Natural killer cell (primary cell): ENCODE results near the gene ISCU. TPM values are rescaled to one million over a fixed set of nuclear protein-coding genes. Genes with fewer than 3 reads are reported as not detected.

Experiments used
- ATAC-seq, 3 donors: fragments of 150-1000 bp in 2 of 3; fragments of 200-7000 bp in 1 of 3; cut with Tn5 transposase; 1 replicate in 1 of 3; 2 replicates in 2 of 3; pipeline ENCODE4 v1.10.0; 2021; ENCODE audit warnings: mild to moderate bottlenecking in 2 of 3, moderate library complexity in 2 of 3
- DNase-seq, 2 donors: peaks; one replicate each; pipeline versions ENCODE4 v3.0.0 to v3.0.0-alpha.2; 2013 to 2021; ENCODE audit warnings: mixed read lengths in 1 of 2
- H3K27ac ChIP-seq: one replicate; pipeline ENCODE4 v1.5.1; 2013; ENCODE audit warnings: mild to moderate bottlenecking, low read length
- H3K27me3 ChIP-seq: one replicate; pipeline ENCODE4 v1.6.1; 2013; ENCODE audit warnings: low read length; ENCODE audit not compliant: control insufficient read depth, insufficient read depth
- H3K36me3 ChIP-seq: one replicate; pipeline ENCODE4 v1.6.1; 2013; ENCODE audit warnings: low read length; ENCODE audit not compliant: control insufficient read depth, insufficient read depth
- H3K4me1 ChIP-seq: one replicate; pipeline ENCODE4 v1.6.1; 2013; ENCODE audit warnings: low read length; ENCODE audit not compliant: control insufficient read depth, insufficient read depth
- H3K4me3 ChIP-seq: one replicate; pipeline ENCODE4 v1.5.1; 2013; ENCODE audit warnings: low read length
- H3K9me3 ChIP-seq: one replicate; pipeline ENCODE4 v1.6.1; 2013; ENCODE audit warnings: low read length; ENCODE audit not compliant: control insufficient read depth, insufficient read depth
- H3K27ac Mint-ChIP-seq, 2 donors: one replicate each; pipeline ENCODE4 v1.8.0; 2022; ENCODE audit warnings: mild to moderate bottlenecking in 2 of 2, mixed read lengths in 2 of 2, moderate library complexity in 1 of 2
- H3K27me3 Mint-ChIP-seq, 2 donors: one replicate each; pipeline ENCODE4 v1.8.0; 2022; ENCODE audit warnings: low read depth in 2 of 2, mixed read lengths in 2 of 2
- H3K36me3 Mint-ChIP-seq: one replicate; pipeline ENCODE4 v1.8.0; 2022; ENCODE audit warnings: mixed read lengths
- H3K4me1 Mint-ChIP-seq, 2 donors: one replicate each; pipeline ENCODE4 v1.8.0; 2022; ENCODE audit warnings: mixed read lengths in 2 of 2
- H3K4me3 Mint-ChIP-seq: one replicate; pipeline ENCODE4 v1.8.0; 2022; ENCODE audit warnings: mild to moderate bottlenecking, moderate library complexity, mixed read lengths
- H3K9me3 Mint-ChIP-seq, 2 donors: one replicate each; pipeline ENCODE4 v1.8.0; 2022; ENCODE audit warnings: mixed read lengths in 2 of 2
- CTCF ChIP-seq: fragments of 200-600 bp; IDR thresholded peaks from one replicate; pipeline ENCODE4 v1.8.0; 2022; ENCODE audit warnings: antibody characterized with exemption
- WGBS: methylation state at CpG from one replicate; pipeline ENCODE4 v1.1.7; 2013; ENCODE audit warnings: missing lambda C conversion rate; ENCODE audit not compliant: insufficient coverage; 5-methylcytosine and 5-hydroxymethylcytosine counted together
- intact Hi-C: fragments of 100-400 bp; cut with micrococcal nuclease; formaldehyde crosslinking; loops from one replicate; pipeline ENCODE4 v1.14.2; 2022
- total RNA-seq, 4 donors: library from RNA; stranded (reverse); fragments of 120-200 nt in 1 of 4; gene quantifications; one replicate each; pipeline versions ENCODE4 v1.2.3 to v1.2.4, GENCODE V29; 2013 to 2022

Gene ISCU
- total RNA-seq, 3 donors from 2014 or later (not counting 1 experiment from before 2014, with no cell fraction given): 86.9 to 103 (median 97.4) TPM

GRCh38 chr12:108566452-108566851, 4.1 kb downstream of the ISCU start:
- Mint-ChIP-seq H3K27me3 (no peaks in the 10 kb centered on the region), H3K27ac (peak overlapping the region in 1 of 2 donors; percentile 27), H3K4me3 (no peak overlapping the region), H3K9me3 (no peaks in the 10 kb centered on the region), H3K4me1 (peaks cover 14% of the 10 kb centered on the region in 2 donors), H3K36me3 (peaks cover 25% of the 10 kb centered on the region)
- Histone ChIP-seq H3K36me3 (peaks cover 54% of the 10 kb centered on the region), H3K9me3 (no peaks in the 10 kb centered on the region), H3K4me1 (peaks cover 23% of the 10 kb centered on the region), H3K4me3 (no peak overlapping the region), H3K27ac (no peak overlapping the region), H3K27me3 (no peaks in the 10 kb centered on the region)
- no peak for TF ChIP-seq CTCF
- WGBS: 98% methylated on average over 4 of the region's 4 CpGs
- intact Hi-C loops: loop anchor here (10.0 kb wide), 1 partner anchor 268 kb away; no protein-coding TSS in a partner anchor
- ATAC-seq (no peak), DNase-seq (no peak)

- H3K36me3 Mint-ChIP-seq: peaks cover 25% of the 10 kb centered on the region
- H3K4me1 Mint-ChIP-seq: peaks cover 7% of the 10 kb centered on the region in 2 donors
- no peak overlapping the region for H3K27ac Mint-ChIP-seq
- Histone ChIP-seq H3K27me3 (no peaks in the 10 kb centered on the region), H3K36me3 (peaks cover 54% of the 10 kb centered on the region), H3K4me3 (no peak overlapping the region), H3K4me1 (peaks cover 19% of the 10 kb centered on the region), H3K27ac (peak overlapping the region; percentile 52), H3K9me3 (no peaks in the 10 kb centered on the region)
- intact Hi-C loops: loop anchor here (10.0 kb wide), 1 partner anchor 267 kb away; no protein-coding TSS in a partner anchor
- no peak for TF ChIP-seq CTCF
- DNase-seq (peak in 1 of 2 donors; percentile 18), ATAC-seq (no peak)
- WGBS: 76% methylated on average over 7 of the region's 7 CpGs
- H3K4me3 Mint-ChIP-seq: no peak overlapping the region
- no peaks in the 10 kb centered on the region for H3K9me3 Mint-ChIP-seq
- H3K27me3 Mint-ChIP-seq: peaks cover 0 to 1% of the 10 kb centered on the region in 2 donors
Measured at GRCh38 chr12:108567406-108568337, 5.3 kb downstream of the ISCU start.

GRCh38 chr12:108568338-108569154, 6.2 kb downstream of the ISCU start:
- peaks cover 54% of the 10 kb centered on the region for H3K36me3 ChIP-seq
- Mint-ChIP-seq H3K36me3 (peaks cover 25% of the 10 kb centered on the region), H3K27ac (peak overlapping the region in 1 of 2 donors; percentile 33)

More at GRCh38 chr12:108568338-108569154, 6.2 kb downstream of the ISCU start:
- DNase-seq (peak in 1 of 2 donors; percentile 86), ATAC-seq (peak in 1 of 3 donors; percentile 46)
- TF ChIP-seq CTCF: no peak
- peak overlapping the region; percentile 52 for H3K27ac ChIP-seq
- Mint-ChIP-seq H3K4me1 (no peaks in the 10 kb centered on the region), H3K4me3 (no peak overlapping the region), H3K9me3 (no peaks in the 10 kb centered on the region), H3K27me3 (peaks cover 0 to 5% of the 10 kb centered on the region in 2 donors)
- no peak overlapping the region for H3K4me3 ChIP-seq
- WGBS: 37% methylated on average over 10 of the region's 10 CpGs
- H3K9me3 ChIP-seq: no peaks in the 10 kb centered on the region
- intact Hi-C loops: loop anchor here (10.0 kb wide), 1 partner anchor 266 kb away; no protein-coding TSS in a partner anchor
- peaks cover 10% of the 10 kb centered on the region for H3K4me1 ChIP-seq
- H3K27me3 ChIP-seq: no peaks in the 10 kb centered on the region
